Trophoblast cell (in vitro differentiated cells and primary cell): ENCODE results near the gene IER3.
"Not testable (repeated sequence)": the region's sequence is repeated elsewhere in the genome, so short reads cannot be mapped to it uniquely, and the experiment has no call there.

Experiments used
- DNase-seq, 2 donors: peaks; one replicate each; pipeline ENCODE4 v3.0.0-alpha.2; 2016
- H2AFZ ChIP-seq: 2 replicates; pipeline ENCODE4 v1.6.1; 2013; ENCODE audit warnings: low read length, moderate library complexity, mild to moderate bottlenecking; ENCODE audit not compliant: insufficient read depth, poor library complexity
- H2AK5ac ChIP-seq: 2 replicates; pipeline ENCODE4 v1.6.1; 2013; ENCODE audit warnings: mild to moderate bottlenecking, low read length
- H2BK120ac ChIP-seq: 2 replicates; pipeline ENCODE4 v1.6.1; 2013; ENCODE audit warnings: low read length, mild to moderate bottlenecking, moderate library complexity; ENCODE audit not compliant: insufficient read depth, poor library complexity
- H2BK12ac ChIP-seq: 2 replicates; pipeline ENCODE4 v1.6.1; 2013; ENCODE audit warnings: mild to moderate bottlenecking, low read length, moderate library complexity
- H2BK5ac ChIP-seq: 2 replicates; pipeline ENCODE4 v1.6.1; 2013; ENCODE audit warnings: low read length, low read depth, moderate library complexity, mild to moderate bottlenecking; ENCODE audit not compliant: poor library complexity
- H3K14ac ChIP-seq: 2 replicates; pipeline ENCODE4 v1.6.1; 2013; ENCODE audit warnings: mild to moderate bottlenecking, low read length
- H3K18ac ChIP-seq: 2 replicates; pipeline ENCODE4 v1.6.1; 2013; ENCODE audit warnings: mild to moderate bottlenecking, low read length
- H3K23ac ChIP-seq: 2 replicates; pipeline ENCODE4 v1.6.1; 2013; ENCODE audit warnings: low read length
- H3K27ac ChIP-seq: 2 replicates; pipeline ENCODE4 v1.5.1; 2013; ENCODE audit warnings: low read depth, mild to moderate bottlenecking, inconsistent platforms, low read length, moderate library complexity
- H3K27me3 ChIP-seq: 2 replicates; pipeline ENCODE4 v1.6.1; 2013; ENCODE audit warnings: inconsistent platforms, mild to moderate bottlenecking, low read length, moderate library complexity; ENCODE audit not compliant: insufficient read depth
- H3K36me3 ChIP-seq, 2 experiments: 1 replicate in 1 of 2; 2 replicates in 1 of 2; pipeline ENCODE4 v1.6.1; 2013; ENCODE audit warnings: low read length in 2 of 2, mild to moderate bottlenecking in 2 of 2, moderate library complexity in 1 of 2; ENCODE audit not compliant: insufficient read depth in 2 of 2, control insufficient read depth in 1 of 2
- H3K4ac ChIP-seq: 2 replicates; pipeline ENCODE4 v1.6.1; 2013; ENCODE audit warnings: low read depth, mild to moderate bottlenecking, low read length, moderate library complexity
- H3K4me1 ChIP-seq, 2 experiments: 1 replicate in 1 of 2; 2 replicates in 1 of 2; pipeline ENCODE4 v1.6.1; 2013; ENCODE audit warnings: low read length in 2 of 2, mild to moderate bottlenecking in 2 of 2, moderate library complexity in 1 of 2; ENCODE audit not compliant: insufficient read depth in 2 of 2, control insufficient read depth in 1 of 2
- H3K4me2 ChIP-seq: 2 replicates; pipeline ENCODE4 v1.6.1; 2013; ENCODE audit warnings: inconsistent platforms, mild to moderate bottlenecking, low read length, moderate library complexity
- H3K4me3 ChIP-seq: 2 replicates; pipeline ENCODE4 v1.5.1; 2013; ENCODE audit warnings: mild to moderate bottlenecking, low read depth, low read length, inconsistent platforms
- H3K79me1 ChIP-seq: one replicate; pipeline ENCODE4 v1.6.1; 2013; ENCODE audit warnings: low read length
- H3K79me2 ChIP-seq: 2 replicates; pipeline ENCODE4 v1.6.1; 2013; ENCODE audit warnings: low read length, mild to moderate bottlenecking; ENCODE audit not compliant: control insufficient read depth, insufficient read depth, poor library complexity
- H3K9ac ChIP-seq: 2 replicates; pipeline ENCODE4 v1.6.1; 2013; ENCODE audit warnings: mild to moderate bottlenecking, low read length
- H3K9me3 ChIP-seq: 2 replicates; pipeline ENCODE4 v1.6.1; 2013; ENCODE audit warnings: low read depth, mild to moderate bottlenecking, control low read depth, inconsistent platforms, low read length; ENCODE audit not compliant: insufficient read depth
- H4K12ac ChIP-seq: 2 replicates; pipeline ENCODE4 v1.6.1; 2013; ENCODE audit warnings: low read depth, mild to moderate bottlenecking, low read length, moderate library complexity
- H4K8ac ChIP-seq: 2 replicates; pipeline ENCODE4 v1.6.1; 2013; ENCODE audit warnings: low read depth, mild to moderate bottlenecking, low read length, moderate library complexity
- H4K91ac ChIP-seq: one replicate; pipeline ENCODE4 v1.6.1; 2013; ENCODE audit warnings: low read depth, mild to moderate bottlenecking, low read length, moderate library complexity
- WGBS: extraction: QIAGEN DNeasy Blood & Tissue Kit; methylation state at CpG from one replicate; pipeline ENCODE4 v1.1.7; 2013; ENCODE audit warnings: missing lambda C conversion rate; ENCODE audit not compliant: insufficient read length, insufficient coverage; ENCODE audit errors: extremely low coverage; 5-methylcytosine and 5-hydroxymethylcytosine counted together

IER3 gene

DNA sequence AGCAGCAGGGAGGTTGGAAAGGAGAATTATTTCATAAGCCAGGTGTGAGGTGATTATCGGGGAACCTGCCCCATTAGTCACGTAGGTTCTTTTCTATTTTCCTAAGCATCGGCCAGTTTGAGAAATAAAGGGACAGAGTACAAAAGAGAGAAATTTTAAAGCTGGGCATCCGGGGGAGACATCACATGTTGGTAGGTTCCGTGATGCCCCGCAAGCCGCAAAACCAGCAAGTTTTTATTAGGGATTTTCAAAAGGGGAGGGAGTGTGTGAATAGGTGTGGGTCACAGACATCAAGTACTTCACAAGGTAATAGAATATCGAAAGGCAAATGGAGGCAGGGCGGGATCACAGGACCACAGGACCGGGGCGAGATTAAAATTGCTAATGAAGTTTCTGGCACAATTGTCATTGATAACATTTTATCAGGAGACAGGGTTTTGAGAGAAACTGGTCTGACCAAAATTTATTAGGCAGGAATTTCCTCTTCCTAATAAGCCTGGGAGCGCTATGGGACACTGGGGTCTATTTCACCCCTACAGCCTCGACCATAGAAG, 20.2 kb upstream of the IER3 start:
- peak overlapping the region; percentile 76 for H2BK120ac ChIP-seq
- H3K14ac ChIP-seq: peak overlapping the region; percentile 42
- not testable (repeated sequence) for H3K4me2 ChIP-seq, H3K79me2 ChIP-seq, H3K9ac ChIP-seq, H2AK5ac ChIP-seq, H4K8ac ChIP-seq, H3K18ac ChIP-seq, H3K4ac ChIP-seq, H3K4me3 ChIP-seq, H4K12ac ChIP-seq, H3K9me3 ChIP-seq, DNase-seq, H2AFZ ChIP-seq, H3K23ac ChIP-seq, H3K36me3 ChIP-seq, H3K27me3 ChIP-seq
- H3K4me1 ChIP-seq: peaks cover 47 to 58% of the 10 kb centered on the region in 2 experiments
- peak overlapping the region; percentile 76 for H4K91ac ChIP-seq
- no CpG with 5 or more reads among the region's 13 CpGs for WGBS
- H3K27ac ChIP-seq: peak overlapping the region; percentile 100
- H2BK5ac ChIP-seq: peak overlapping the region; percentile 79
- peaks cover 68% of the 10 kb centered on the region for H3K79me1 ChIP-seq
- peak overlapping the region; percentile 19 for H2BK12ac ChIP-seq

DNA sequence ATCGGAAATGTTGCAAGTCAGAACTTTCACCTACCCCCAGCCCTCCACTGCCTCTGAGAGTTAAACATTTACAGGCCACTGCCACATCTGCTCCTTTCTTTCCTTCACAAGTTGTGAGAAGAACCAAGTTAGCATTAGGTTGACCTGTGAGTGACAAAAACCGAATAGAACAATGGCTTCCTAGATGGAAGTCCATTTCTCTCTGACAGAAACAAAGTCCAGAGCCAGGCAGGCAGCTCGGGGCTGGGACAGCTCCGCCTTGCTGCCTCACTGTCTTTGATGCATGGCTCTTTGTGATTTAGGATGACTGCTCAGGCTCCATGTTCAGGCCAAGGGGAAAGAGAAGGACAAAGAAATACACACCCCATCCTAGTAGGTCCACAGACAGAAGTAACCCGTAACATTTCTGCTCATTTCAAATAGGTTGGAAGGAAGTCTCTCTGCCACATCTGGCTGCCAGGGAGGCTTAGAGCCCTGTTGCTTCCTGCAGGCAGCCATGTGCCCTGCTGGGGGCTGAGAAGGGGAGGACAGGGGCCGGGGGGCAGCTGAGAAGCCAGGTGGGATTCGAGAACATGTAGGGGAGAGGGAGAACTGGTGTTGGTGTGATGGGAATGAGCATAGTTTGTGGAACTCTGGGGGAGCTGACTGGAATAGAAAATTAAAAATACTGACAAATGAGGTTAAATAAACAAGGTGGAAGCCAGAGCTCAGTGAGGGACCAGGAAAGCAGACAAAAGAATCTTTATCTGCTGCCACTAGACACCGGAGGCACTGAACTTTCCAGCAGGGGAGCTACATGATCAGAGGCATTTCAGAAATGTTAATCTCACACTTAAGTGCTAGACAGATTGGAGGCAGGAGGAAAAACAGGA, 19.5 kb upstream of the IER3 start:
- H4K12ac ChIP-seq: peak overlapping the region; percentile 23
- H3K4me2 ChIP-seq: peak overlapping the region; percentile 24
- H3K4me1 ChIP-seq: peaks cover 42 to 54% of the 10 kb centered on the region in 2 experiments
- peak; percentile 41 to 69 for DNase-seq
- H3K27ac ChIP-seq: peak overlapping the region; percentile 100
- H3K79me1 ChIP-seq: peaks cover 64% of the 10 kb centered on the region
- H2BK120ac ChIP-seq: peak overlapping the region; percentile 99
- peak overlapping the region; percentile 99 for H2BK5ac ChIP-seq
- peak overlapping the region; percentile 93 for H3K14ac ChIP-seq
- H3K4me3 ChIP-seq: no peak overlapping the region
- H3K18ac ChIP-seq: peak overlapping the region; percentile 84
- H4K91ac ChIP-seq: peak overlapping the region; percentile 100
- H3K79me2 ChIP-seq: peaks cover 11% of the 10 kb centered on the region
- peak overlapping the region; percentile 50 for H2AFZ ChIP-seq
- H4K8ac ChIP-seq: peak overlapping the region; percentile 84
- H2BK12ac ChIP-seq: peak overlapping the region; percentile 78
- peaks cover 3% of the 10 kb centered on the region for H3K9me3 ChIP-seq
- H3K23ac ChIP-seq: no peak overlapping the region
- H3K9ac ChIP-seq: peak overlapping the region; percentile 83
- no CpG with 5 or more reads among the region's 8 CpGs for WGBS
- no peaks in the 10 kb centered on the region for H3K36me3 ChIP-seq
- H3K4ac ChIP-seq: peak overlapping the region; percentile 81
- H2AK5ac ChIP-seq: peak overlapping the region; percentile 75
- H3K27me3 ChIP-seq: no peaks in the 10 kb centered on the region

DNA sequence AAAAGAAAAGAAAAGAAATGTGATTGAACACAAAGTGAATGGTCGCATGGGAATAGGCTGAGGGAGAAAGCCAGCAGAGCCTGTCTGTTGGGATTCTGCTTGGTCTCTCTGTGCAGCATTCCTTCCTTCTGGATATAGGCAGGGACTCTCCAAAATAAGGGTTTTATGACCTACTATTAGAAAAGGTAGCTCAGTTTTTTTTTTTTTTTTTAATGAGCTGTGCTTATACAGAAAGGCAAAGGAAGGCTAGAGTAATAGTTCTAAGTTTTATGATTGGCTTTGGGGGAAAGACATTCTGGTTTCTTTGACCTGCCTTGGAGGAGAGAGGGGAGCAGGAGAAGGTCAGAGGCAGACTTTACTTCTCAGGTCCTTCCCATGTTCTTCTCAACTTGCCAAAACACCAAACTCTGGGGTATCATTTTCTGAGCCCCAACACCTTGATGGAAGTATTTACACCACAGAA, 18.8 kb upstream of the IER3 start:
- no peak overlapping the region for H3K9ac ChIP-seq
- peaks cover 38 to 49% of the 10 kb centered on the region in 2 experiments for H3K4me1 ChIP-seq
- peak overlapping the region; percentile 84 for H4K8ac ChIP-seq
- peak overlapping the region; percentile 81 for H3K4ac ChIP-seq
- H3K36me3 ChIP-seq: no peaks in the 10 kb centered on the region
- H3K9me3 ChIP-seq: peaks cover 3% of the 10 kb centered on the region
- peak overlapping the region; percentile 93 for H3K14ac ChIP-seq
- peak overlapping the region; percentile 78 for H2BK12ac ChIP-seq
- DNase-seq: peak; percentile 46 to 73
- peak overlapping the region; percentile 100 for H4K91ac ChIP-seq
- no peak overlapping the region for H3K23ac ChIP-seq
- no peak overlapping the region for H2AFZ ChIP-seq
- peak overlapping the region; percentile 99 for H2BK120ac ChIP-seq
- H3K4me3 ChIP-seq: no peak overlapping the region
- H3K27ac ChIP-seq: peak overlapping the region; percentile 100
- H3K79me2 ChIP-seq: peaks cover 13% of the 10 kb centered on the region
- peak overlapping the region; percentile 84 for H3K18ac ChIP-seq
- peaks cover 65% of the 10 kb centered on the region for H3K79me1 ChIP-seq
- peak overlapping the region; percentile 24 for H3K4me2 ChIP-seq
- WGBS: no CpG with 5 or more reads among the region's 1 CpG
- H3K27me3 ChIP-seq: no peaks in the 10 kb centered on the region
- H2AK5ac ChIP-seq: no peak overlapping the region
- H2BK5ac ChIP-seq: peak overlapping the region; percentile 99
- H4K12ac ChIP-seq: peak overlapping the region; percentile 23

DNA sequence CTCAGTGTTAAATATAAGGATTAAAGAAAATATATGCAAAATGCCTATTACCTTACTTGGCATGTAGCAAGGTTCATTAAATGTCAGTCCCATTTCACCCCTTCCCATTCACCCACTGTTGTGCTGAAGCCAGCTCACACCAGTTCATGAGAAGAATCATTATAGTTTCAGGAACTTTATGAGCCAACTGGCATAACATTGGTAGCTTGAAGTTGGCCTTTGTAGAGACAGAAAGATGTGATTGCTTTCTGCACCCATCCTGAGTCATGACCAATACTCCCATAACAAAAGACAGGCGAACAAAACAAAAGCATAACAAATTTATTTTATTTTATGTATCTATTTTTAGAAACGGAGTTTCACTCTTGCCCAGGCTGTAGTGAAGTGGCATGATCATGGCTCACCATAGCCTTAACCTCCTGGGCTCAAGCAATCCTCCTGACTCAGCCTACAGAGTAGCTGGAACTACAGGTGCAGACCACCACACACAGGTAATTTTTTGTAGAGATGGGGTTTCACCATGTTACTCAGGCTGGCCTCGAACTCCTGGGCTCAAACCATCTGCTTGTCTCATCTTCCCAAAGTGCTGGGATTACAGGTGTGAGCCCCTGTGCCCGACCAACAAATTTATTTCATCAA, 17.6 kb upstream of the IER3 start:
- DNase-seq: no peak
- peaks cover 33 to 38% of the 10 kb centered on the region in 2 experiments for H3K4me1 ChIP-seq
- peak overlapping the region; percentile 74 for H2BK5ac ChIP-seq
- H3K14ac ChIP-seq: peak overlapping the region; percentile 59
- H3K18ac ChIP-seq: peak overlapping the region; percentile 72
- H3K23ac ChIP-seq: no peak overlapping the region
- H3K79me1 ChIP-seq: peaks cover 57% of the 10 kb centered on the region
- H2BK12ac ChIP-seq: peak overlapping the region; percentile 99
- no peak overlapping the region for H3K4me3 ChIP-seq
- H2BK120ac ChIP-seq: peak overlapping the region; percentile 96
- H3K9me3 ChIP-seq: peaks cover 3% of the 10 kb centered on the region
- no CpG with 5 or more reads among the region's 4 CpGs for WGBS
- peak overlapping the region; percentile 71 for H2AK5ac ChIP-seq
- H3K79me2 ChIP-seq: peaks cover 13% of the 10 kb centered on the region
- no peak overlapping the region for H2AFZ ChIP-seq
- H3K9ac ChIP-seq: no peak overlapping the region
- H3K4ac ChIP-seq: peak overlapping the region; percentile 76
- no peaks in the 10 kb centered on the region for H3K27me3 ChIP-seq
- H3K4me2 ChIP-seq: no peak overlapping the region
- H3K27ac ChIP-seq: peak overlapping the region; percentile 78
- no peaks in the 10 kb centered on the region for H3K36me3 ChIP-seq
- peak overlapping the region; percentile 90 for H4K91ac ChIP-seq
- H4K8ac ChIP-seq: peak overlapping the region; percentile 35
- H4K12ac ChIP-seq: no peak overlapping the region
